IMR-90 (cell line): ENCODE data around the gene UCHL5. TPM values are rescaled to one million over a fixed set of nuclear protein-coding genes. Genes with fewer than 3 reads are reported as not detected.

ENCODE experiments used
- ATAC-seq: fragments of 200-7000 bp; cut with Tn5 transposase; 2 replicates; pipeline ENCODE4 v1.9.1; 2020; ENCODE audit warnings: low read depth, mild to moderate bottlenecking, moderate library complexity
- BruUV-seq: library from RNA; stranded (reverse); fragments of 400-500 nt; replicated peaks from 2 replicates; lab custom pipeline; 2021; lab: Mats Ljungman, UMichigan
- CTCF ChIA-PET: fragments of 300-600 bp; formaldehyde crosslinking; extraction: SDS; loops from one replicate; lab custom pipeline; 2021; ENCODE audit warnings: antibody characterized with exemption; lab: Yijun Ruan, JAX
- POLR2A ChIA-PET: fragments of 300-600 bp; sonication (Branson Sonifier 250); formaldehyde crosslinking; loops from one replicate; lab custom pipeline; 2022; ENCODE audit warnings: antibody characterized with exemption; ENCODE audit not compliant: unreplicated experiment; lab: Charles Lee
- DNase-seq: peaks from one replicate; pipeline ENCODE4 v3.0.0; 2013
- H2AFZ ChIP-seq: replicated peaks from 2 replicates; pipeline ENCODE3; 2013; ENCODE audit warnings: low read length, mild to moderate bottlenecking; ENCODE audit not compliant: poor library complexity
- H2AK5ac ChIP-seq: 2 replicates; pipeline ENCODE4 v1.6.1; 2013; ENCODE audit warnings: low read depth, low read length, inconsistent platforms
- H2AK9ac ChIP-seq: replicated peaks from 2 replicates; pipeline ENCODE3; 2013; ENCODE audit warnings: mild to moderate bottlenecking, low read depth, low read length, moderate library complexity; ENCODE audit not compliant: poor library complexity
- H2BK120ac ChIP-seq: 2 replicates; pipeline ENCODE4 v1.6.1; 2013; ENCODE audit warnings: low read depth, low read length, inconsistent platforms
- H2BK15ac ChIP-seq: 3 replicates; pipeline ENCODE4 v1.6.1; 2013; ENCODE audit warnings: low read depth, low read length, inconsistent platforms
- H2BK20ac ChIP-seq: 2 replicates; pipeline ENCODE4 v1.6.1; 2013; ENCODE audit warnings: low read depth, mild to moderate bottlenecking, inconsistent platforms, low read length, moderate library complexity
- H2BK5ac ChIP-seq: 2 replicates; pipeline ENCODE4 v1.6.1; 2013; ENCODE audit warnings: mild to moderate bottlenecking, low read depth, low read length, inconsistent platforms; ENCODE audit not compliant: poor library complexity, severe bottlenecking
- H3K14ac ChIP-seq: replicated peaks from 2 replicates; pipeline ENCODE4 v1.6.1; 2013; ENCODE audit warnings: low read depth, low read length, inconsistent platforms
- H3K18ac ChIP-seq: 2 replicates; pipeline ENCODE4 v1.6.1; 2013; ENCODE audit warnings: low read depth, low read length, control low read depth
- H3K23ac ChIP-seq: 2 replicates; pipeline ENCODE4 v1.6.1; 2013; ENCODE audit warnings: low read depth, low read length, inconsistent platforms
- H3K27ac ChIP-seq: 2 replicates; pipeline ENCODE4 v1.5.1; 2013; ENCODE audit warnings: mild to moderate bottlenecking, control low read depth, low read length; ENCODE audit not compliant: insufficient read depth
- H3K27me3 ChIP-seq: 2 replicates; pipeline ENCODE4 v1.6.1; 2013; ENCODE audit warnings: low read length; ENCODE audit not compliant: control insufficient read depth, insufficient read depth
- H3K36me3 ChIP-seq: 2 replicates; pipeline ENCODE4 v1.6.1; 2013; ENCODE audit warnings: low read length, mixed read lengths; ENCODE audit not compliant: control insufficient read depth, insufficient read depth
- H3K4ac ChIP-seq: 2 replicates; pipeline ENCODE4 v1.6.1; 2013; ENCODE audit warnings: low read depth, low read length, inconsistent platforms
- H3K4me1 ChIP-seq: 2 replicates; pipeline ENCODE4 v1.6.1; 2013; ENCODE audit warnings: low read length, mixed read lengths; ENCODE audit not compliant: control insufficient read depth, insufficient read depth
- H3K4me2 ChIP-seq: 2 replicates; pipeline ENCODE4 v1.6.1; 2013; ENCODE audit warnings: low read depth, mild to moderate bottlenecking, control low read depth, low read length, moderate library complexity
- H3K4me3 ChIP-seq: 2 replicates; pipeline ENCODE4 v1.5.1; 2013; ENCODE audit warnings: low read depth, mild to moderate bottlenecking, control low read depth, low read length, moderate library complexity; ENCODE audit not compliant: insufficient read depth
- H3K56ac ChIP-seq: 2 replicates; pipeline ENCODE4 v1.6.1; 2013; ENCODE audit warnings: low read length, inconsistent platforms; ENCODE audit not compliant: insufficient read depth; ENCODE audit errors: extremely low read depth
- H3K79me1 ChIP-seq, 2 experiments: 2 replicates each; pipeline ENCODE4 v1.6.1; 2013; ENCODE audit warnings: low read length in 2 of 2, inconsistent platforms in 1 of 2, low read depth in 1 of 2
- H3K9ac ChIP-seq: 2 replicates; pipeline ENCODE4 v1.6.1; 2013; ENCODE audit warnings: low read depth, low read length, control low read depth
- H3K9me1 ChIP-seq: 2 replicates; pipeline ENCODE4 v1.6.1; 2013; ENCODE audit warnings: low read length, inconsistent platforms; ENCODE audit not compliant: insufficient read depth
- H3K9me3 ChIP-seq: 2 replicates; pipeline ENCODE4 v1.6.1; 2013; ENCODE audit warnings: low read length; ENCODE audit not compliant: control insufficient read depth, insufficient read depth
- H4K20me1 ChIP-seq: 2 replicates; pipeline ENCODE4 v1.6.1; 2013; ENCODE audit warnings: low read length, inconsistent platforms; ENCODE audit not compliant: insufficient read depth
- H4K5ac ChIP-seq: 2 replicates; pipeline ENCODE4 v1.6.1; 2013; ENCODE audit warnings: mild to moderate bottlenecking, low read depth, low read length, control low read depth
- H4K8ac ChIP-seq, 2 experiments: 2 replicates each; pipeline ENCODE4 v1.6.1; 2013; ENCODE audit warnings: low read depth in 2 of 2, low read length in 2 of 2, control low read depth in 1 of 2, inconsistent platforms in 1 of 2
- H4K91ac ChIP-seq: 2 replicates; pipeline ENCODE4 v1.6.1; 2013; ENCODE audit warnings: low read depth, low read length, inconsistent platforms; ENCODE audit not compliant: insufficient read depth
- FOS ChIP-seq: fragments of 150-350 bp; IDR thresholded peaks from 2 replicates; pipeline ENCODE4 v1.6.1; 2016; ENCODE audit warnings: low read depth, low read length
- POLR2A ChIP-seq: IDR thresholded peaks from 2 replicates; pipeline ENCODE4 v1.6.1; 2012; ENCODE audit warnings: mild to moderate bottlenecking, low read depth, low read length
- WGBS, 2 experiments: methylation state at CpG; one replicate each; pipeline versions ENCODE4 v1.1.5 to v1.1.7; 2013; ENCODE audit warnings: missing lambda C conversion rate in 2 of 2; ENCODE audit not compliant: insufficient read length in 1 of 2; ENCODE audit errors: extremely low coverage in 2 of 2; 5-methylcytosine and 5-hydroxymethylcytosine counted together
- dilution Hi-C: fragments of 300-500 bp; cut with HindIII; formaldehyde crosslinking; loops from one replicate; pipeline ENCODE4 v1.14.3; 2018; ENCODE audit warnings: low sequenced_read_pairs; ENCODE audit not compliant: unreplicated experiment
- in situ Hi-C: fragments of 300-500 bp; cut with MboI; formaldehyde crosslinking; loops from 3 replicates; pipeline ENCODE4 v1.14.3; 2019; ENCODE audit warnings: low sequenced_read_pairs, inconsistent platforms, mixed read lengths
- intact Hi-C: fragments of 100-400 bp; cut with micrococcal nuclease; formaldehyde crosslinking; loops from 2 replicates; pipeline ENCODE4 v1.10.0; 2022
- polyA plus RNA-seq, 3 experiments: library from polyadenylated mRNA; depleted of rRNA; stranded (reverse); fragments of >200 nt; gene quantifications; 2 replicates each; pipeline ENCODE4 v1.2.3, GENCODE V29; 2012; ENCODE audit warnings: low replicate concordance in 1 of 3
- total RNA-seq: library from RNA; depleted of rRNA; stranded (reverse); fragments of >200 nt; gene quantifications from 2 replicates; pipeline ENCODE4 v1.2.3, GENCODE V29; 2012

Gene UCHL5
- total and polyA plus RNA-seq, 2 of the 4 experiments (the other 2 are of a cell fraction): 12.9 to 18.4 TPM

- in situ Hi-C loops: no loop called here
- no peak overlapping the region for H4K91ac ChIP-seq
- no peaks in the 10 kb centered on the region for H4K20me1 ChIP-seq
- H3K9ac ChIP-seq: no peak overlapping the region
- H2BK5ac ChIP-seq: no peak overlapping the region
- intact Hi-C loops: no loop called here
- no peak overlapping the region for H2BK20ac ChIP-seq
- H3K23ac ChIP-seq: no peak overlapping the region
- H4K5ac ChIP-seq: no peak overlapping the region
- no peak overlapping the region for H3K56ac ChIP-seq
- H2AK5ac ChIP-seq: no peak overlapping the region
- no peak overlapping the region for H2BK120ac ChIP-seq
- no peak overlapping the region for H2AK9ac ChIP-seq
- H3K4ac ChIP-seq: no peak overlapping the region
- dilution Hi-C loops: no loop called here
- H4K8ac ChIP-seq: no peak overlapping the region
- DNase-seq (peak; percentile 5), ATAC-seq (no peak)
- H3K14ac ChIP-seq: no peak overlapping the region
- no peaks in the 10 kb centered on the region for H3K9me1 ChIP-seq
- H3K9me3 ChIP-seq: no peaks in the 10 kb centered on the region
- no peak overlapping the region for H3K18ac ChIP-seq
- H3K27me3 ChIP-seq: no peaks in the 10 kb centered on the region
- CTCF ChIA-PET: interaction anchor here (0.6 to 1.2 kb wide), 3 partner anchors 9 to 651 kb away, joined by 3 read pairs; partner anchors contain the start of gene RGS21
- H3K36me3 ChIP-seq: no peaks in the 10 kb centered on the region
- H3K4me1 ChIP-seq: 0 out of 2 replicates have a peak, but pooled peaks cover 1% of the 10 kb centered on the region
- H2BK15ac ChIP-seq: no peak overlapping the region
- no peak overlapping the region for H2AFZ ChIP-seq
- TF ChIP-seq FOS (no peak), POLR2A (no peak)
- H3K79me1 ChIP-seq: no peaks in the 10 kb centered on the region
- no peak overlapping the region for H3K27ac ChIP-seq
- no peak overlapping the region for H3K4me3 ChIP-seq
- POLR2A ChIA-PET: no interaction called here
- H3K4me2 ChIP-seq: no peak overlapping the region
- WGBS, 2 experiments: no CpG with 5 or more reads among the region's 1 CpG
- BruUV-seq: no TSS peak
Observed at GRCh38 chr1:192967901-192968300, 91.3 kb downstream of the UCHL5 start.
